SK-N-SH (cell line): Measurements from ENCODE around the gene LINS1.

Experiments
- CHD2 ChIP-seq: fragments of 150-350 bp; IDR thresholded peaks from 2 replicates; pipeline ENCODE4 v1.6.1; 2018; ENCODE audit warnings: low read length; ENCODE audit not compliant: partially characterized antibody
- ELF1 ChIP-seq: IDR thresholded peaks from 2 replicates; pipeline ENCODE4 v1.4.0; 2012
- EP300 ChIP-seq, 2 experiments: IDR thresholded peaks; 2 replicates each; pipeline versions ENCODE4 v1.4.0 to v1.6.1; 2012; ENCODE audit warnings: borderline replicate concordance in 1 of 2, low read depth in 1 of 2, low read length in 1 of 2
- EZH2phosphoT487 ChIP-seq: fragments of 200-600 bp; sonication (generic); IDR thresholded peaks from 2 replicates; pipeline ENCODE4 v1.6.1; 2017; ENCODE audit warnings: low read depth, mixed run types, mild to moderate bottlenecking, antibody characterized with exemption, moderate library complexity, borderline replicate concordance
- NFIC ChIP-seq: IDR thresholded peaks from 2 replicates; pipeline ENCODE4 v1.4.0; 2012; ENCODE audit warnings: borderline replicate concordance
- POLR2AphosphoS5 ChIP-seq: IDR thresholded peaks from 2 replicates; pipeline ENCODE4 v1.6.1; 2012; ENCODE audit warnings: low read depth, low read length
- TAF1 ChIP-seq: IDR thresholded peaks from 2 replicates; pipeline ENCODE4 v1.6.1; 2012; ENCODE audit warnings: low read depth, mild to moderate bottlenecking, low read length, moderate library complexity, borderline replicate concordance
- TEAD4 ChIP-seq: IDR thresholded peaks from 2 replicates; pipeline ENCODE4 v1.4.0; 2012; ENCODE audit warnings: mild to moderate bottlenecking, borderline replicate concordance; ENCODE audit not compliant: insufficient read depth
- TF ChIP-seq, protein P1 (sequence below): fragments of 200-600 bp; sonication (generic); IDR thresholded peaks from 2 replicates; pipeline ENCODE4 v1.6.1; 2017; ENCODE audit warnings: antibody characterized with exemption, mild to moderate bottlenecking, moderate library complexity
- TF ChIP-seq, protein P2 (sequence below): IDR thresholded peaks from 2 replicates; pipeline ENCODE4 v1.4.0; 2012; ENCODE audit warnings: low read depth, borderline replicate concordance

DNA sequence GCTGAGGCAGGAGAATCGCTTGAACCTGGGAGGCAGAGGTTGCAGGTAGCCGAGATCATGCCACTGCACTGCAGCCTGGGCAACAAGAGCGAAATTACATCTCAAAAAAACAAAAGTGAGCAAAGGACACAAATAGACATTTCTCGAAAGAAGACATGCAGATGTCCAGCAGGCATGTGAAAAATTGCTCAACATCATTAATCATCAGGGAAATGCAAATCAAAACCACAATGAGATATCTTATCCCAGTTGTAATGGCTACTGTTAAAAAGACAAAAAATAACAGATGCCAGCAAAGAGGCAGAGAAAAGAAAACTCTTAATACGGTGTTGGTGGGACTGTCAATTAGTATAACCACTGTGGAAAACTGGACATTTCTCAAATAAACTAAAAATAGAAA lies 21.3 kb upstream of the LINS1 start:
- TF ChIP-seq, protein P1, sequence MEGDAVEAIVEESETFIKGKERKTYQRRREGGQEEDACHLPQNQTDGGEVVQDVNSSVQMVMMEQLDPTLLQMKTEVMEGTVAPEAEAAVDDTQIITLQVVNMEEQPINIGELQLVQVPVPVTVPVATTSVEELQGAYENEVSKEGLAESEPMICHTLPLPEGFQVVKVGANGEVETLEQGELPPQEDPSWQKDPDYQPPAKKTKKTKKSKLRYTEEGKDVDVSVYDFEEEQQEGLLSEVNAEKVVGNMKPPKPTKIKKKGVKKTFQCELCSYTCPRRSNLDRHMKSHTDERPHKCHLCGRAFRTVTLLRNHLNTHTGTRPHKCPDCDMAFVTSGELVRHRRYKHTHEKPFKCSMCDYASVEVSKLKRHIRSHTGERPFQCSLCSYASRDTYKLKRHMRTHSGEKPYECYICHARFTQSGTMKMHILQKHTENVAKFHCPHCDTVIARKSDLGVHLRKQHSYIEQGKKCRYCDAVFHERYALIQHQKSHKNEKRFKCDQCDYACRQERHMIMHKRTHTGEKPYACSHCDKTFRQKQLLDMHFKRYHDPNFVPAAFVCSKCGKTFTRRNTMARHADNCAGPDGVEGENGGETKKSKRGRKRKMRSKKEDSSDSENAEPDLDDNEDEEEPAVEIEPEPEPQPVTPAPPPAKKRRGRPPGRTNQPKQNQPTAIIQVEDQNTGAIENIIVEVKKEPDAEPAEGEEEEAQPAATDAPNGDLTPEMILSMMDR = no peak
- no peak for TF ChIP-seq EZH2phosphoT487
- TF ChIP-seq, protein P2, sequence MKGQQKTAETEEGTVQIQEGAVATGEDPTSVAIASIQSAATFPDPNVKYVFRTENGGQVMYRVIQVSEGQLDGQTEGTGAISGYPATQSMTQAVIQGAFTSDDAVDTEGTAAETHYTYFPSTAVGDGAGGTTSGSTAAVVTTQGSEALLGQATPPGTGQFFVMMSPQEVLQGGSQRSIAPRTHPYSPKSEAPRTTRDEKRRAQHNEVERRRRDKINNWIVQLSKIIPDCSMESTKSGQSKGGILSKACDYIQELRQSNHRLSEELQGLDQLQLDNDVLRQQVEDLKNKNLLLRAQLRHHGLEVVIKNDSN = no peak
- no peak for TF ChIP-seq TAF1
- no peak for TF ChIP-seq NFIC
- no peak for TF ChIP-seq TEAD4
- TF ChIP-seq POLR2AphosphoS5 = no peak
- no peak for TF ChIP-seq ELF1
- TF ChIP-seq EP300 (IDR thresholded peaks at IDR 0.05; ENCODE audit: borderline replicate concordance in 1 of 2, low read depth in 1 of 2, low read length in 1 of 2) = no peak
- TF ChIP-seq CHD2 = no peak
